Suppressor macrophage (primary cell): Measurements from ENCODE around the gene CAPZA1.
"Not testable (repeated sequence)": the region's sequence is repeated elsewhere in the genome, so short reads cannot be mapped to it uniquely, and the experiment has no call there.

Source experiments
- DNase-seq, 4 experiments: peaks; one replicate each; pipeline ENCODE4 v3.0.0-alpha.2; 2020 to 2022

CAPZA1 gene

GRCh38 chr1:112628516-112628915 lies 8.9 kb downstream of the CAPZA1 start:
- no peak for DNase-seq

GRCh38 chr1:112629256-112629655 lies 9.6 kb downstream of the CAPZA1 start:
- DNase-seq: no peak

GRCh38 chr1:112633628-112634027 lies 14.0 kb downstream of the CAPZA1 start:
- DNase-seq: no peak

GRCh38 chr1:112634367-112634766 lies 14.7 kb downstream of the CAPZA1 start:
- no peak for DNase-seq

- no peak for DNase-seq
These were observed 16.4 kb downstream of the CAPZA1 start for GRCh38 chr1:112636056-112636455.

GRCh38 chr1:112636597-112637253 lies 17.1 kb downstream of the CAPZA1 start:
- DNase-seq: peak in 2 of 4 experiments; percentile 31 to 50

- no peak for DNase-seq
These were observed 17.9 kb downstream of the CAPZA1 start for GRCh38 chr1:112637254-112638109.

GRCh38 chr1:112638110-112638428 lies 18.4 kb downstream of the CAPZA1 start:
- DNase-seq: no peak

- DNase-seq: not testable (repeated sequence)
These were observed 20.8 kb downstream of the CAPZA1 start for GRCh38 chr1:112640437-112640836.

- DNase-seq: no peak
These were observed 23.4 kb downstream of the CAPZA1 start for GRCh38 chr1:112643080-112643479.

- no peak for DNase-seq
These were observed 26.6 kb downstream of the CAPZA1 start for GRCh38 chr1:112646225-112646624.

- DNase-seq: no peak
These were observed 31.6 kb downstream of the CAPZA1 start for GRCh38 chr1:112651205-112651604.

GRCh38 chr1:112665857-112666256 lies 46.2 kb downstream of the CAPZA1 start:
- no peak for DNase-seq

GRCh38 chr1:112666946-112667345 lies 47.3 kb downstream of the CAPZA1 start:
- no peak for DNase-seq

GRCh38 chr1:112672009-112672408 lies 52.4 kb downstream of the CAPZA1 start:
- DNase-seq: no peak

GRCh38 chr1:112672842-112673241 lies 53.2 kb downstream of the CAPZA1 start:
- no peak for DNase-seq

- peak; percentile 22 to 44 (median 34) for DNase-seq
These were observed 54.2 kb downstream of the CAPZA1 start for GRCh38 chr1:112673592-112674439.

GRCh38 chr1:112674440-112674985 lies 54.9 kb downstream of the CAPZA1 start, which contains the start of gene MOV10:
Gene MOV10, plus strand, starts transcription at chr1:112674659. Its CDS starts 254 bp downstream, at chr1:112674913.
- DNase-seq: peak; percentile 81 to 89 (median 84)

- peak; percentile 39 to 71 (median 50) for DNase-seq
These were observed 55.5 kb downstream of the CAPZA1 start for GRCh38 chr1:112674986-112675727.

- DNase-seq: no peak
These were observed 56.2 kb downstream of the CAPZA1 start for GRCh38 chr1:112675728-112676381.

GRCh38 chr1:112676543-112676942 lies 56.9 kb downstream of the CAPZA1 start:
- peak in 1 of 4 experiments; percentile 28 for DNase-seq
